ENCODE results near the gene AOX1.

DNA sequence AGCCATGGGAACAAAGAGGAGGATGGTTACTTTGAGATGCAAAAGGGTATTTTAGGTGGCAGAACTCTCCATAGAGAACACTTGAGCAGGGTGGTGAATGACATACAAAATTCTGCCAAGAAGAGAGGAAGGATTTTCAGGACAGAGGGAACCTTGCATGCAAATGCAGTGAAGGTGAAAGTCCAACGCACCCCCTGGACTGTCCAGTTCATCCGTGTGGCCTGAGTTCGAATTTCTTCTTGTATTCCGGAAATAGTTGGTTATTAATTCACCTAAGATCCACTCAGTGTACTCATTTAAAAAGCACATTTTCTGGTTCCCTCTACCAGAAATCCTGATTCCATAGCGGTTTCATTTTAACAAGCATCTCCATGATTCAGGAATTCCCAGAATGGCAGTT, 5.5 kb downstream of the AOX1 start:
- TF ChIP-seq, protein P1, sequence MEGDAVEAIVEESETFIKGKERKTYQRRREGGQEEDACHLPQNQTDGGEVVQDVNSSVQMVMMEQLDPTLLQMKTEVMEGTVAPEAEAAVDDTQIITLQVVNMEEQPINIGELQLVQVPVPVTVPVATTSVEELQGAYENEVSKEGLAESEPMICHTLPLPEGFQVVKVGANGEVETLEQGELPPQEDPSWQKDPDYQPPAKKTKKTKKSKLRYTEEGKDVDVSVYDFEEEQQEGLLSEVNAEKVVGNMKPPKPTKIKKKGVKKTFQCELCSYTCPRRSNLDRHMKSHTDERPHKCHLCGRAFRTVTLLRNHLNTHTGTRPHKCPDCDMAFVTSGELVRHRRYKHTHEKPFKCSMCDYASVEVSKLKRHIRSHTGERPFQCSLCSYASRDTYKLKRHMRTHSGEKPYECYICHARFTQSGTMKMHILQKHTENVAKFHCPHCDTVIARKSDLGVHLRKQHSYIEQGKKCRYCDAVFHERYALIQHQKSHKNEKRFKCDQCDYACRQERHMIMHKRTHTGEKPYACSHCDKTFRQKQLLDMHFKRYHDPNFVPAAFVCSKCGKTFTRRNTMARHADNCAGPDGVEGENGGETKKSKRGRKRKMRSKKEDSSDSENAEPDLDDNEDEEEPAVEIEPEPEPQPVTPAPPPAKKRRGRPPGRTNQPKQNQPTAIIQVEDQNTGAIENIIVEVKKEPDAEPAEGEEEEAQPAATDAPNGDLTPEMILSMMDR (IDR thresholded peaks at IDR 0.05; ENCODE audit: control extremely low read depth in 1 of 3, insufficient read depth in 1 of 3, low read depth in 1 of 3, low read length in 3 of 3) = no peak
- TF ChIP-seq HDAC2 (IDR thresholded peaks at IDR 0.05; ENCODE audit: borderline replicate concordance in 1 of 2, low read depth in 2 of 2, low read length in 2 of 2) = no peak
- no peak for TF ChIP-seq MAX (IDR thresholded peaks at IDR 0.05)
- no peak for TF ChIP-seq SIN3A (conservative IDR thresholded peaks at IDR 0.05 in 1 of 2, IDR thresholded peaks at IDR 0.05 in 1 of 2; ENCODE audit: low read depth in 1 of 2, low read length in 2 of 2)
- TF ChIP-seq SUZ12 (IDR thresholded peaks at IDR 0.05; ENCODE audit: low read length) = no peak
- no peak for TF ChIP-seq POLR2AphosphoS5 (IDR thresholded peaks at IDR 0.05; ENCODE audit: low read depth, low read length)
- TF ChIP-seq GABPA (IDR thresholded peaks at IDR 0.05; ENCODE audit: borderline replicate concordance, insufficient read depth, low read length) = no peak
